ENCODE measurements around the gene FRMPD3.

- no peak for TF ChIP-seq CTCF (IDR thresholded peaks at IDR 0.05)
- TF ChIP-seq EZH2phosphoT487 (IDR thresholded peaks at IDR 0.05) = no peak
- TF ChIP-seq EZH2 (IDR thresholded peaks at IDR 0.05) = no peak
Measured at GRCh38 chrX:107448625-107448997, 841 bp upstream of the FRMPD3 start.
